ENCODE measurements around the gene PLAGL1. TPM values are rescaled to one million over a fixed set of nuclear protein-coding genes. Genes with fewer than 3 reads are reported as not detected.

Gene PLAGL1
- total and polyA plus RNA-seq, 4 experiments from 2014 or later, result 0.89 to 4.7 (median 2.7) TPM

GRCh38 chr6:143939364-143939763, 68.7 kb downstream of the PLAGL1 start:
- no peaks in the 10 kb centered on the region for H3K27me3 ChIP-seq (ENCODE audit: insufficient read depth, low read length)
- no peaks in the 10 kb centered on the region for H3K36me3 ChIP-seq (ENCODE audit: insufficient read depth, low read length)
- Mint-ChIP-seq H3K4me1 (peaks cover 4 to 7% (median 6%) of the 10 kb centered on the region in 4 donors), H3K4me3 (no peak overlapping the region), H3K27ac (no peak overlapping the region), H3K9me3 (peaks cover 0 to under 1% (median 0%) of the 10 kb centered on the region in 8 donors), H3K27me3 (peaks cover 4 to 6% of the 10 kb centered on the region in 2 donors), H3K36me3 (peaks cover 0 to under 1% of the 10 kb centered on the region in 2 donors)
- no peaks in the 10 kb centered on the region for H3K4me1 ChIP-seq (ENCODE audit: insufficient read depth, low read length)
- H3K4me3 ChIP-seq (ENCODE audit: low read length in 2 of 2), result no peak overlapping the region
- intact Hi-C loops (cut with micrococcal nuclease), result no loop called here
- H3K27ac ChIP-seq (ENCODE audit: low read depth, low read length), result no peak overlapping the region
- no peak for DNase-seq
- CTCF ChIA-PET (ENCODE audit: partially characterized antibody), result interaction anchor here (0.7 to 6.6 kb wide), 37 partner anchors 8 to 426 kb away, joined by 3 to 66 read pairs (median 5); partner anchors contain the start of genes LTV1 and SF3B5
- POLR2A ChIA-PET (ENCODE audit: partially characterized antibody), result interaction anchor here (1.3 kb wide), 1 partner anchor 124 kb away, joined by 5 read pairs; no protein-coding TSS in a partner anchor
- no peaks in the 10 kb centered on the region for H3K9me3 ChIP-seq (ENCODE audit: control insufficient read depth in 1 of 2, low read length in 2 of 2)

DNA sequence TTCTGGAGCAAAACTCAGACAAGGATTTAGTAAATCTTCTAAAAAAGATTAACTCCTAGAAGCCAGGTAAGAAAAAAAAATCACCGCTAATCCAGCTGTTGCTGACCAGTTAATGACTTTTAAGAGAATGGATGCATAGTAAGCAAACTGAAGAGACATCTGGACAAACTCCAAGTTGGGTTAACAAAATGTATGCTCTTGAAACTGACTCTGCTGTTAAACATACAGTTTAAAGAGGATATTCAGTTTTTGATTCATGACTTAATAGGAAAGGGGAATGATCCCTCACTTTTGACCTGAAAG, 70.4 kb downstream of the PLAGL1 start:
- POLR2A ChIA-PET (ENCODE audit: partially characterized antibody), result no interaction called here
- Mint-ChIP-seq H3K4me1 (peaks cover 4 to 7% (median 6%) of the 10 kb centered on the region in 4 donors), H3K9me3 (peaks cover under 1 to 10% (median 6%) of the 10 kb centered on the region in 8 donors), H3K27ac (no peak overlapping the region), H3K4me3 (no peak overlapping the region), H3K27me3 (peaks cover 6 to 7% of the 10 kb centered on the region in 2 donors), H3K36me3 (peaks cover 1 to 10% of the 10 kb centered on the region in 2 donors)
- H3K27ac ChIP-seq (ENCODE audit: low read depth, low read length), result no peak overlapping the region
- CTCF ChIA-PET (ENCODE audit: partially characterized antibody), result interaction anchor here (6.6 kb wide), 1 partner anchor 363 kb away, joined by 66 read pairs; no protein-coding TSS in a partner anchor
- no peaks in the 10 kb centered on the region for H3K36me3 ChIP-seq (ENCODE audit: insufficient read depth, low read length)
- DNase-seq, result no peak
- H3K9me3 ChIP-seq (ENCODE audit: control insufficient read depth in 1 of 2, low read length in 2 of 2), result no peaks in the 10 kb centered on the region
- no peaks in the 10 kb centered on the region for H3K27me3 ChIP-seq (ENCODE audit: insufficient read depth, low read length)
- no peaks in the 10 kb centered on the region for H3K4me1 ChIP-seq (ENCODE audit: insufficient read depth, low read length)
- H3K4me3 ChIP-seq (ENCODE audit: low read length in 2 of 2), result no peak overlapping the region
- intact Hi-C loops (cut with micrococcal nuclease), result no loop called here

- ChIA-PET CTCF (ENCODE audit: partially characterized antibody) (interaction anchor here (6.6 kb wide), 1 partner anchor 362 kb away, joined by 66 read pairs; no protein-coding TSS in a partner anchor), POLR2A (ENCODE audit: partially characterized antibody) (no interaction called here)
- Histone ChIP-seq H3K4me1 (ENCODE audit: insufficient read depth, low read length) (no peaks in the 10 kb centered on the region), H3K27me3 (ENCODE audit: insufficient read depth, low read length) (no peaks in the 10 kb centered on the region), H3K9me3 (ENCODE audit: control insufficient read depth in 1 of 2, low read length in 2 of 2) (no peaks in the 10 kb centered on the region), H3K27ac (ENCODE audit: low read depth, low read length) (no peak overlapping the region), H3K4me3 (ENCODE audit: low read length in 2 of 2) (no peak overlapping the region), H3K36me3 (ENCODE audit: insufficient read depth, low read length) (no peaks in the 10 kb centered on the region)
- DNase-seq, result no peak
- Mint-ChIP-seq H3K27me3 (peaks cover 7 to 8% of the 10 kb centered on the region in 2 donors), H3K9me3 (peaks cover 4 to 16% (median 10%) of the 10 kb centered on the region in 8 donors), H3K36me3 (peaks cover 4 to 10% of the 10 kb centered on the region in 2 donors), H3K4me3 (no peak overlapping the region), H3K4me1 (peaks cover 3 to 5% (median 4%) of the 10 kb centered on the region in 4 donors), H3K27ac (no peak overlapping the region)
- intact Hi-C loops (cut with micrococcal nuclease), result no loop called here
These were observed 71.0 kb downstream of the PLAGL1 start for GRCh38 chr6:143936778-143937667.

- Mint-ChIP-seq H3K4me3 (no peak overlapping the region), H3K27me3 (peaks cover 7 to 8% of the 10 kb centered on the region in 2 donors), H3K4me1 (peaks cover 3 to 5% (median 3%) of the 10 kb centered on the region in 4 donors), H3K36me3 (peaks cover 5 to 11% of the 10 kb centered on the region in 2 donors), H3K9me3 (peaks cover 4 to 20% (median 16%) of the 10 kb centered on the region in 8 donors), H3K27ac (no peak overlapping the region)
- Histone ChIP-seq H3K27ac (ENCODE audit: low read depth, low read length) (no peak overlapping the region), H3K9me3 (ENCODE audit: control insufficient read depth in 1 of 2, low read length in 2 of 2) (no peaks in the 10 kb centered on the region), H3K27me3 (ENCODE audit: insufficient read depth, low read length) (no peaks in the 10 kb centered on the region), H3K36me3 (ENCODE audit: insufficient read depth, low read length) (no peaks in the 10 kb centered on the region), H3K4me3 (ENCODE audit: low read length in 2 of 2) (no peak overlapping the region), H3K4me1 (ENCODE audit: insufficient read depth, low read length) (no peaks in the 10 kb centered on the region)
- intact Hi-C loops (cut with micrococcal nuclease), result no loop called here
- POLR2A ChIA-PET (ENCODE audit: partially characterized antibody), result no interaction called here
- CTCF ChIA-PET (ENCODE audit: partially characterized antibody), result no interaction called here
- no peak for DNase-seq
These were observed 71.7 kb downstream of the PLAGL1 start for GRCh38 chr6:143936347-143936746.

DNA sequence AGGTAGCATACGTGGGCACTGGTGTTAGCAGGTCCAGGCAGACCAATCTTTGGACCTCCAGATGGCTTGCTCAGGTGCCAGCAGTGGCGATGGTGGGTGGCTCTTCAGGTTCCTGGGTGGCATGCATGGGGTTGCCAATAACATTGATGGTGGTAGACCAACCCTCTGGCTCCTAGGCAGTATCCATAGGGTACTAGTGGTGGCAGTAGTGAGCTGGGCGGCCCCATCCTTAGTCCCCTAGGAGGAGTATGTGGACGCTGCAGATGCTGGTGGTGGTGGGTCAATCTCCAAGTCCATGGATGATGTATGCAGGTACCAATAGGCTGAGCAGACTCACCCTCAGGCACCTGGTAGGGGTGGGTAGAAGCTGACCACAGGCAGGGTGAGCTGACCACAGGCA, 73.2 kb downstream of the PLAGL1 start:
- Histone ChIP-seq H3K27me3 (ENCODE audit: insufficient read depth, low read length) (no peaks in the 10 kb centered on the region), H3K27ac (ENCODE audit: low read depth, low read length) (no peak overlapping the region), H3K36me3 (ENCODE audit: insufficient read depth, low read length) (no peaks in the 10 kb centered on the region), H3K9me3 (ENCODE audit: control insufficient read depth in 1 of 2, low read length in 2 of 2) (no peaks in the 10 kb centered on the region), H3K4me1 (ENCODE audit: insufficient read depth, low read length) (no peaks in the 10 kb centered on the region), H3K4me3 (ENCODE audit: low read length in 2 of 2) (no peak overlapping the region)
- intact Hi-C loops (cut with micrococcal nuclease), result no loop called here
- ChIA-PET CTCF (ENCODE audit: partially characterized antibody) (interaction anchor here (2.0 kb wide), 1 partner anchor 9 kb away, joined by 7 read pairs; no protein-coding TSS in a partner anchor), POLR2A (ENCODE audit: partially characterized antibody) (no interaction called here)
- Mint-ChIP-seq H3K4me1 (peaks cover 0 to 1% (median under 1%) of the 10 kb centered on the region in 4 donors), H3K27me3 (peaks cover 7 to 11% of the 10 kb centered on the region in 2 donors), H3K4me3 (peak overlapping the region in 1 of 8 donors; percentile 45), H3K27ac (no peak overlapping the region), H3K9me3 (peaks cover 6 to 27% (median 23%) of the 10 kb centered on the region in 8 donors), H3K36me3 (peaks cover 10 to 16% of the 10 kb centered on the region in 2 donors)
- DNase-seq, result no peak

DNA sequence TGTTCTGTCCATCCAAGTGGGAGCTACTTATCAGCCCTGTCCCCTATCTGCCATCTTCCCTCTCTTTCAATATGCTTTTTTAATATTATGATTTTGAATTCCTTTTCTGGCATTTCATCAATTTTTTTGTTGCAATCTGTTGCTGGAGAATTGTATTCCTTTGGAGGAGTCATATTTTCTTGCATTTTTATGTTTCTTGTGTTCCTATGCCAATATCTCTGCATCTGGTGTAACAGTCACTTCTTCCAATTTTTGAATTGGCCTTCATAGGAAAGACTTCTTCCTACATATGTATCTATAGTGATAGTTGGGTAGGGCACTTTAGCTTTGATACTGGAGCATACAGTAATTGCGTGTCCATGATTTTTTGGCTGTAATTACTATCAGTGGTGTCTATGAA, 73.7 kb downstream of the PLAGL1 start:
- Mint-ChIP-seq H3K36me3 (peaks cover 10 to 16% of the 10 kb centered on the region in 2 donors), H3K27ac (no peak overlapping the region), H3K27me3 (peaks cover 5 to 8% of the 10 kb centered on the region in 2 donors), H3K4me3 (no peak overlapping the region), H3K9me3 (peaks cover 6 to 27% (median 24%) of the 10 kb centered on the region in 8 donors), H3K4me1 (no peaks in the 10 kb centered on the region)
- Histone ChIP-seq H3K27me3 (ENCODE audit: insufficient read depth, low read length) (no peaks in the 10 kb centered on the region), H3K4me3 (ENCODE audit: low read length in 2 of 2) (no peak overlapping the region), H3K4me1 (ENCODE audit: insufficient read depth, low read length) (no peaks in the 10 kb centered on the region), H3K27ac (ENCODE audit: low read depth, low read length) (no peak overlapping the region), H3K9me3 (ENCODE audit: control insufficient read depth in 1 of 2, low read length in 2 of 2) (no peaks in the 10 kb centered on the region), H3K36me3 (ENCODE audit: insufficient read depth, low read length) (no peaks in the 10 kb centered on the region)
- no peak for DNase-seq
- intact Hi-C loops (cut with micrococcal nuclease), result no loop called here
- POLR2A ChIA-PET (ENCODE audit: partially characterized antibody), result no interaction called here
- CTCF ChIA-PET (ENCODE audit: partially characterized antibody), result interaction anchor here (2.0 kb wide), 1 partner anchor 10 kb away, joined by 7 read pairs; no protein-coding TSS in a partner anchor

- POLR2A ChIA-PET (ENCODE audit: partially characterized antibody), result no interaction called here
- Histone ChIP-seq H3K4me1 (ENCODE audit: insufficient read depth, low read length) (no peaks in the 10 kb centered on the region), H3K27me3 (ENCODE audit: insufficient read depth, low read length) (no peaks in the 10 kb centered on the region), H3K9me3 (ENCODE audit: control insufficient read depth in 1 of 2, low read length in 2 of 2) (no peaks in the 10 kb centered on the region), H3K4me3 (ENCODE audit: low read length in 2 of 2) (no peak overlapping the region), H3K27ac (ENCODE audit: low read depth, low read length) (no peak overlapping the region), H3K36me3 (ENCODE audit: insufficient read depth, low read length) (no peaks in the 10 kb centered on the region)
- H3K9me3 Mint-ChIP-seq, result peaks cover 6 to 33% (median 25%) of the 10 kb centered on the region in 8 donors
- peaks cover 10 to 16% of the 10 kb centered on the region in 2 donors for H3K36me3 Mint-ChIP-seq
- DNase-seq, result no peak
- intact Hi-C loops (cut with micrococcal nuclease), result no loop called here
- peaks cover 6 to 8% of the 10 kb centered on the region in 2 donors for H3K27me3 Mint-ChIP-seq
- no peak overlapping the region for H3K27ac Mint-ChIP-seq
- CTCF ChIA-PET (ENCODE audit: partially characterized antibody), result no interaction called here
- no peak overlapping the region for H3K4me3 Mint-ChIP-seq
- H3K4me1 Mint-ChIP-seq, result no peaks in the 10 kb centered on the region
These were observed 78.1 kb downstream of the PLAGL1 start for GRCh38 chr6:143929975-143930374.

Measured in CD4-positive, alpha-beta memory T cell (primary cell).